Measurements from ENCODE around the gene TPSAB1. TPM values are rescaled to one million over a fixed set of nuclear protein-coding genes. Genes with fewer than 3 reads are reported as not detected.

TPSAB1 gene
- total and polyA plus RNA-seq, 2 donors (not counting 3 experiments of a cell fraction or from before 2014, with no cell fraction given): not detected

GRCh38 chr16:1212616-1213194 is 27.8 kb upstream of the TPSAB1 start:
- Histone ChIP-seq H3K4me3 (replicated peaks in 1 of 3; ENCODE audit: insufficient read depth in 1 of 3, low read depth in 1 of 3, low read length in 3 of 3) (no peak overlapping the region), H3K4me2 (ENCODE audit: insufficient read depth, low read length) (no peak overlapping the region), H4K20me1 (replicated peaks; ENCODE audit: control insufficient read depth, extremely low read depth, insufficient read depth, low read length) (no peaks in the 10 kb centered on the region), H3K9ac (replicated peaks; ENCODE audit: extremely low read depth, insufficient read depth, low read length) (no peak overlapping the region), H3K27ac (ENCODE audit: insufficient read depth, low read depth, low read length) (no peak overlapping the region), H3K9me1 (replicated peaks; ENCODE audit: control insufficient read depth, extremely low read depth, insufficient read depth, low read length) (no peaks in the 10 kb centered on the region), H3K9me3 (replicated peaks; ENCODE audit: control insufficient read depth, insufficient read depth, low read length) (no peaks in the 10 kb centered on the region), H3K36me3 (ENCODE audit: control insufficient read depth in 2 of 2, extremely low read depth in 1 of 2, insufficient read depth in 2 of 2, low read length in 2 of 2) (no peaks in the 10 kb centered on the region), H3K79me2 (ENCODE audit: control insufficient read depth, insufficient read depth, low read length) (no peaks in the 10 kb centered on the region), H2AFZ (ENCODE audit: low read depth, low read length) (no peak overlapping the region), H3K4me1 (ENCODE audit: control insufficient read depth, extremely low read depth, insufficient read depth, low read length) (no peaks in the 10 kb centered on the region), H3K27me3 (ENCODE audit: control insufficient read depth in 2 of 2, insufficient read depth in 2 of 2, low read length in 2 of 2) (no peaks in the 10 kb centered on the region)
- dilution Hi-C loops (cut with MboI; ENCODE audit: extremely low pct_ligation_motif_present, low sequenced_read_pairs) (no loop called here), intact Hi-C loops (cut with micrococcal nuclease) (no loop called here)
- TF ChIP-seq GATA2 (IDR thresholded peaks at IDR 0.05; ENCODE audit: insufficient read depth, insufficient read length, low read depth, low read length): no peak
- TF ChIP-seq POLR2A (IDR thresholded peaks at IDR 0.05; ENCODE audit: low read depth, low read length): no peak
- no peak for TF ChIP-seq CTCF (IDR thresholded peaks at IDR 0.05; ENCODE audit: extremely low read depth in 1 of 2, insufficient read depth in 1 of 2, low read depth in 1 of 2, low read length in 2 of 2)
- no peak for TF ChIP-seq EZH2 (IDR thresholded peaks at IDR 0.05; ENCODE audit: borderline replicate concordance, low read depth, low read length, severe bottlenecking)
- no peak for TF ChIP-seq JUN (IDR thresholded peaks at IDR 0.05; ENCODE audit: borderline replicate concordance, insufficient read depth, insufficient read length, low read depth)
- TF ChIP-seq MYC (IDR thresholded peaks at IDR 0.05; ENCODE audit: low read depth, low read length): no peak
- no peak for TF ChIP-seq POLR2AphosphoS5 (IDR thresholded peaks at IDR 0.05; ENCODE audit: insufficient read depth, low read depth, low read length)
- no peak for TF ChIP-seq FOS (IDR thresholded peaks at IDR 0.05; ENCODE audit: borderline replicate concordance, insufficient read depth, low read length)
- TF ChIP-seq MAX (IDR thresholded peaks at IDR 0.05; ENCODE audit: insufficient read depth, insufficient read length): no peak
- no peak for DNase-seq (ENCODE audit: low read depth, low spot score)
- CTCF ChIA-PET: no interaction called here
- no peak for FAIRE-seq
- no TSS peak for BruUV-seq (replicated peaks)
- POLR2A ChIA-PET: no interaction called here
